ENCODE results near the gene PCDH19.

The PCDH19 gene

DNA sequence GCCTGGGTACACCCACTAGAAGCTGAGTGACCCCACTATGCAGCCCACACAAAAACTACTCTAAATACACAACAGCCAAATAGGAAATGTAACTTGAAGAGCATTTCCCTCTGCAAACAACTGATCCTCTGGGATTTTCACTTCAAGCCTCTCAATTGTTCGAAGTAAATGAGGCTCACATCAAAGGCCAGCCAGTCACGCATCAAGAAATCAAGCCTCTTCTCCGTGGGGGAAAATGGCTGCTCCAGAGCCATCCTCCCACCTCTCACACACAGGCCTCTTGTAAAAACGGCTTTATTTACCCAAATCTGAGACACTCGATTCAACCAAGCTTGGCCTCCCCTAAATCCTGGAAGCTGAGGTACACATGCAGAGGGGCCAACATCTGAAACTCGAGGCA, 14.3 kb downstream of the PCDH19 start:
- no peak for DNase-seq

- DNase-seq, result no peak
Observed at GRCh38 chrX:100381619-100382018, 28.5 kb downstream of the PCDH19 start.

DNA sequence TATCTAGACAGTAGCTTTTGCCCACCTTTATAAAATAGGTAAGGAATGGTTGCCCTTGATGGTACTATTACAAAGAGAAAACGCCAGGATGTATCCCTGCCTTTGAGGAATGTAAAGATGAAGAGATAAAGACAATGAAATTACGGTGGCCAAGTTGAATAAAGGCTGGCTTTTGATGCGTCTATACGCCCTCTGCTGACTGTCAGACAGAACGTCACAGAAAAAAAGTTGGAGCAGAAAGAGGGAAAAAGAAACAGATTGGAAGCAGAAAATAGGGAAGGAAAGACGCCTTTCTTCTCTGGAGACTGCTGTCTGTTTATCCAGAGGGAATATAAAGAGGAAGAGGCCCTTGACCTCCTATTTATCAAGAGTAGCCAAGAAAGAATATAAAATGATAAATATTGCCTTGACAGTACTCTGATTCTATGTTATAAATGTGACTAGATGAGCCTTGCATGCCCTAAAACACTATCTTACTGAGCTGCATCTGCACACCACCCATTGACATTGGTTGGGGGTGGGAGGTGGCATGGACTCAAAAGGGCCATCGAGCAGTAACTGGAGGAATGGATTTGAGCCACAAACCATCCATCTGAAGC, 30.6 kb downstream of the PCDH19 start:
- DNase-seq, result peak; percentile 2

DNA sequence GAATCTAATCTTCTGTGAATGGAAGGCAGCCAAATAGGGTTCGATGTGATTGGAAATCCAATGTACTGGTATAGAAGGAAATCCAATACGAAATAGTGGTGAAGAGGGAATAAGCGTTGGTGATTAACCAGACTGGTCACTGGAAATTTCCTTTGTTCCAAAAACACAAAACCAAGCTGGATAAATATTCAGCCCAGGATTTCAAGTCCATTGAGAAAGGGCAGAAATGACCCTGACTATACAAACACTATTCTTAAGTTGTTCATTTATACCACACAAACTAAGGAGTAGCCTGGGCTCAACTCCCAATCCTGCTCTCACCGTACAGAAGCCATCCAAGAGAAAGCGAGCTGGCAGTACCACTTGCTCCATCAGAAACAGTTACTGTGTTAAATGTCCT, 32.2 kb downstream of the PCDH19 start:
- DNase-seq, result no peak

GRCh38 chrX:100376576-100376975, 33.5 kb downstream of the PCDH19 start:
- no peak for DNase-seq

- no peak for DNase-seq
Observed at GRCh38 chrX:100373673-100374072, 36.4 kb downstream of the PCDH19 start.

- no peak for DNase-seq
Observed at GRCh38 chrX:100368167-100368566, 41.9 kb downstream of the PCDH19 start.

DNA sequence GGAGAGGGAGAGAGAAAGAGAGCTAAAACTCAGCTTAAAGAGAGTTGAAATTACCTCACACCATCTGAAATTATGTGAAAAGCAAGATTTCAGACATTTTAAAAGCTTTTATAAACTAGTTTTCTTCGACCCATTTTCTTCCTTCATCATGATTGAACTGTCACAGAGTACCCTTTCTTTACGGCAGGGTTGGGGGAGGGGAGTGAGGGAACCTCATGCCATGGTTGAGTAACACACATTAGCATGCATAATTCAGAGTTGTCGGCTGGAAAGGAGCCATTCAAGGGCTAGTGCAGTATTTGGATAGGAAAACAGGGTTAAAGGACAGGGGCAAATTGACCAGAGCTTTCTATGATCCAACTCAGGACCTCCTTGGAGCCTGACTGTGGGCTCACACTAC, 46.2 kb downstream of the PCDH19 start:
- no peak for DNase-seq

DNA sequence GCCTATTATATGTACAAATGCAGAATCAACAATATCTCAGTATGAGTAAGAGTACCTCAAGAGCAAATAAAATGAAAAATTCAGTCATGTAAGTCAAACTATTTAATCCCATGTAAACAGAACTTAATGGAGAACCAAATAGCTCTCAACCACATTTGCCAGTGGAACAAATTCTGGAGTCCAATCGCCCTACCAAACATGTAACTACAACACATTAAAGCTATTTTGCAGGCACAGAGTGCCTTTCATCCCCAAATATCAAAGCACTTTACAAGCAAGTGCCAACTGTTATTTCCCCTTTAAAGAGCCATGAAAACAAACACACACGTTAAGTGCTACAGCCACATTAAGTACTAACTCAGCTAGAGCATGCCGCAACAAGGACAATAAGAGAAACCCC, 51.3 kb downstream of the PCDH19 start:
- DNase-seq, result no peak

- DNase-seq, result no peak
Observed at GRCh38 chrX:100356351-100356896, 53.6 kb downstream of the PCDH19 start.

- DNase-seq, result no peak
Observed at GRCh38 chrX:100355680-100356079, 54.4 kb downstream of the PCDH19 start.

- no peak for DNase-seq
Observed at GRCh38 chrX:100353326-100353725, 56.7 kb downstream of the PCDH19 start.

DNA sequence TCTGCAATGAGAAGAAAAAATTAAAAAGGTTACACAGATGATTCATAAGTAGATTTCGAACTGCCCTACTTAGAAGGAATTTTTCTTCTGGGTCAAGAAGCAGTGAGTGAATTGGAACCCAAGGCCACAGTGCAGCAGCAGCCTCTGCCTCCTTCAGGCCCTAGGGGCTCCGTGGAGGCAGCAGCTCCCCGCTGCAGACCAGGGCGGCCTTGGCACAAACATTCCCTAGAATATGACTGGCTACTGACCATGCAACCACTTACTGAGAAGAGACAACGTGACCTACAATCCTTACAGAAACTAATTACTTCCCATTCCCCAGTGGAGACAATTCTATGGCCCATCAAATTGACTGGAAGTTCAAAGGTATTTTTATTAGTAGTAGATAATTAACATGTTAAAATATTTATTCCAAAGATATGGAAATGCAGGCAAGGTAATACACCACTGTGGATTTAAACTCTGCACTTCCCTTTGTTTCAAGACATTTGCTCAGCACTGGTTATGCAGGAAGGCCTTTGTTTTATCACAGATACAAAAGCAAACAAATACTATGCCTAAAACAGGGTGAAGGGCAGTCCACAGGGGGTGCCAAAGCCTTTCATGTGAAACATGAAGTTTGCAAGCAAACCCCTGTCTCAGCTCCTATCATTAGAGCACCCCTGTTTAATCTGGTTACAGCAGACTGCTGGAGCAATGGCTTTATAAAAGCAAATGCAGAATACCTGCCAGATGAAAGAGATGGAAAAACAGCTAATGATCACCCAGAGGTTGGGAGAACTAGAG, 59.2 kb downstream of the PCDH19 start:
- no peak for DNase-seq

DNA sequence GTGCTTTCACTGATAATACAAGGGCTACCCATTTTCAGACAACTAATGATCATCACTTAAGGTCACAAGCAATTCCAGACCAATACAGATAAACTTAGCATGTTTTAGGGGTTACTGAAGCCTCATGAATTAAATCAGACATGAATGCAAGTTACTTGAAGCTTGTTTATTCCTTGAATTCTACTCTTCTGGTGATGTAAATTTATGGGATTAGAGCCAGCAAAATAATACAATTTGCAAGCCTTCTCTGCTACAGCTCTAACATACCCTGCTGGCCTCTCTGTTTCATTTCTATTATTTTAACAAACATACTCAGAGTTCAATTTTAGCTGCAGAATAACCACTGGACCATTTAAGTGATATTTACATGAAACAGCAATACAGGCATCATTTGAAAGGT, 60.7 kb downstream of the PCDH19 start:
- DNase-seq, result no peak

DNA sequence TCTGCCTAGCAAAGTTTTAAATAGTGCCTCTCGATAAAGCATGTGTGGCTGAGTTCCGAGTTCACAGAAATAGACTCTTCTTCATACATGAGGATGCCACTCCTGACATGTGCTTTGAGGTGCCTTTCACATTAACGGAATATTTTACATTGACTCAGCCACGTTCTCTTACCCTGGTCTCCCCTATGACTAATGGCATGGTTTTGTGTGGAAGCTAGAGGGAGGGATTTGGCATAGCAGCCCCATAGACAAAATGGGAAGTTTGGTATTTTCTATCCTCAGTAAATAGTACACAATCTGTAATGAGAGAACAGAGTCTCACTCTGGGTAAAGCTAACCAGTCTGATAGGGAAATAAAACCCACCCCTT, 68.9 kb downstream of the PCDH19 start:
- DNase-seq, result no peak

DNA sequence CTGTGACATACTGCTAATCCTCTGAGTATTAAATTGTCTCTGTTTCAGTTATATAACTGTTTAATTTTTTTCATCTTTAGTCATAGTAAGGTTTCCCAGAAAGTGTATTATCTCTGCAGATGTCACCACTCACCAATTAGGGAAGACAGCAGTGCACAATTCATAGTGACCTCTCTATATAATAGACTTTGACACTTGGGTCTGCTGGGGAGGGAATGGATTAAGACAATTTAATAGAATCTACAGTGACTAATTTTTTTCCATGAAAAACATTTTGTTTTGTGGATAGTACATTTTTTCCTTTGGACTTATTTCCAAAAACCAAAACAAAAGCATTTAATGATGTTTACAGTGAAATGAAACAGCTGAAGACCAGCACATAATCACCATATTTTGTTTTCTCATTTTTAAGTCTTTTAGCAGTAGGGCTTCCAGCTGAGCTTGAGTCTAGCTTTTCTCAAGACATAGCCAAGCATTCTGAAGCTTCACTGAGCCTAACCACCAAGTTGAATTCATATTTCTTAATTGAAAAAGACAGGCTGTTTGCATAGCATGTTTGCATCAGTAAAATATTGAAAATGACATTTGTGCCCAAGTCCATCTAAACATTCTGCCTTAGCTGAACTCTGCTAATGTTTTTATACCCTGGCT, 69.5 kb downstream of the PCDH19 start:
- DNase-seq, result no peak

DNA sequence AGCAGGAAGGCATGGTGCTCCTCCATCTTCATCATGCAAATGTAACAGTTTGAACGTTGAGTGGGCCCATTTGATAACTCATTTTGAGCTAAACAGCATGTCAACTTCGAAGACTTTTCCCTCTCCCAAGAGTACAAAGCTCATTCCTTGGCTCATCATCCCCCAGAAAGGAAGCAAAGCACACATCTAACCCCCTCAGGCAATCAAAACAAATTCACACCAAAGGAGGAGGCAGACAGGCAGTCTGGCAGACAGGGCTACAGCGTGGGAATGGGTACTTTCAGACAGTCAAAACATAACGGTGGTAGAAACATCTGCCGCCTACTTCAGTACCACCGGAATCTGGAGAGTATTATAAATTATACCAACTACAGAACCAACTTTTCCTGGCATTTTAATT, 81.7 kb downstream of the PCDH19 start:
- DNase-seq, result no peak

DNA sequence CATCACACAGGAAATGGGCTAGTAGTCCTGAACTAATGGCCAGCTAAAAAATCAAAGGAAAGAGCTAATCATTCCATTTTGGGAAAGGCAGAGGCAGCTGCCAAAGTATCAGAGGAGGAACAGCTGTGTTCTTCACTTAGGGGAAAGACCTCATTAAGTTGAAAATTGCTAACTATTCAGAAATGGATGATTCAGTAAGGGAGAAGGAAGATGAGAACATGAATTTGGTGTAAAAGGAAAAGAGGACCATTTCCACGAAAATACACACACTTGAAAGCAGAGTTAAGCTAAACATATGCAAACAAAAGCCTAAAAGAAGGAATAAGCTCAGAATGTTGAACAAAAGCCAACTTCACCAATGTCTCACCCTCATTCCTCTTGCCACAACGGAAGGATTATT, 90.4 kb downstream of the PCDH19 start:
- DNase-seq, result no peak

DNA sequence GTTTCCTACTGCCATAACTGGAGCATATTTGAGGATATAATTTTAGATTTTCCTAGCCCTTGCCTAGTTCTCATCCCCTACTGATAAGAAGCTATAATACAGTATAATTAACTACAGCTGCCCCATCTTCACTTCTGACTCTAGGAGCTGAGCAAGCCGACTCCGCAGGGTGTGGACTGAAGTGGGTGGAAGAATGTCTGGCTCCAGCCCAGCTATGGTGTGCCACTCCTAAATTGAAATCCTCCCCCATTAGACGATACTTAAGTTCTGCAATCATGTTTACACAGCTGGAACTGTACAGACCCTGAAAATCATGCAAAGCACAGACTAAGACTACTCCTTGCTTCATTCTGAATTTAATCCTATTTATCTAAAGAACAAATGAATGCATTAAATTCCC, 93.1 kb downstream of the PCDH19 start:
- DNase-seq, result no peak

DNA sequence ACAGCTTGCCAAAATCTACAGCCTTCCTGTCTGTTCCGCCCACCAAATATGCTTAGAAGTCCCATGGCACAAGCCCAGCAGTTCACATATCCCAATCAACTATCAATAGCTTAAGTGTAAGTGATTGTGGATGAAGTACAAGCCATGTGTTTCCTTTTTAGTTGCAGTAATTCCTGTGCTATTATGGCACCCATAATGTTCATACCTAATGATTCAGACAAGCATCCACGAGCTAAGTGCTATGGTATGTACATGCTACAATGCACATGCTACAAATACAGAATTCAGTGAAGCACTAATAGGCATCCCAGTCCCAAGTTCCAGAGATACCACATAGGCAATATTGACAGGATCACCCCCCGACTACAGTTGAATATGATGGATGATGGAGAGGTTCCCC, 94.5 kb downstream of the PCDH19 start:
- DNase-seq, result no peak

DNA sequence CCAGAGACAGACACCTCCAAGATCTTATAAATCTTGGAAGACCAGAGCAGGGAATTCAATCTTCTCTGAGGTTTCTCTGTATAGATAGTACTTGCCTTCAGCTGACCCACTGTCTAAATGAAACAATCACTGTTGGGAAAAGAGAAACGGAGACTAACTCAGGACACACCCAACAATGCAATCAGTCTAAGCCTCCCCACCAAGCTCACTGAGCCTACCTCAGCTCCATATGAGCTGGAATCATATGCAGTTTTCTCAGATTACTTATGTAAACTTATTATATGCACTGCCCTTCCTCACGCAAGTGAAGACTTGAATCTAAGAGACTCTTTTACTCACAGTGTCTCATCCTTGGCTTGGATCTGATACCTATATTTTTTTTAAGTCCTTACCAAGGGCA, 110.5 kb downstream of the PCDH19 start:
- DNase-seq, result no peak

DNA sequence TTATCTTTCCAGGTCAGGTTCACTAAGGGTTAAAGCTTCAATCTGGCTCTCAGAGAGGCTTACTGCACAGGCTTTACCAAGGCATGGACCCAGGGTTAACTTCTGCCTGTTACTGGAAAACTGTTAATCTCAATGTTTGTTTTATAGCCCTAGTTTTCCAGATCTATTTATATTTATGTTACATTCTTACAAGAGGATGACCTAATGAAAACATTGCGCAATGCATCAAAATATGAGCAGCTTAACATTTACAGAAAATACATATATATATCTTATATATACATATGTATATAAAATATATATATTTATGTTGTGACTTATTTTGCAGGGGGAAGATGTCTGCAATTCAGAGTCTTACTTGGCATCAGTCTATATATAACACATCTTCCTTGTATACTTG, 112.3 kb downstream of the PCDH19 start:
- no peak for DNase-seq

- no peak for DNase-seq
Observed at GRCh38 chrX:100296183-100296753, 113.8 kb downstream of the PCDH19 start.

GRCh38 chrX:100294965-100295364, 115.1 kb downstream of the PCDH19 start:
- no peak for DNase-seq
